ENCODE measurements around the gene DDT. TPM values are rescaled to one million over a fixed set of nuclear protein-coding genes. Genes with fewer than 3 reads are reported as not detected.
"Not testable (repeated sequence)": the region's sequence is repeated elsewhere in the genome, so short reads cannot be mapped to it uniquely, and the experiment has no call there.

Gene DDT
- total RNA-seq, 4 donors from 2014 or later = 53.5 to 162 (median 106) TPM

DNA sequence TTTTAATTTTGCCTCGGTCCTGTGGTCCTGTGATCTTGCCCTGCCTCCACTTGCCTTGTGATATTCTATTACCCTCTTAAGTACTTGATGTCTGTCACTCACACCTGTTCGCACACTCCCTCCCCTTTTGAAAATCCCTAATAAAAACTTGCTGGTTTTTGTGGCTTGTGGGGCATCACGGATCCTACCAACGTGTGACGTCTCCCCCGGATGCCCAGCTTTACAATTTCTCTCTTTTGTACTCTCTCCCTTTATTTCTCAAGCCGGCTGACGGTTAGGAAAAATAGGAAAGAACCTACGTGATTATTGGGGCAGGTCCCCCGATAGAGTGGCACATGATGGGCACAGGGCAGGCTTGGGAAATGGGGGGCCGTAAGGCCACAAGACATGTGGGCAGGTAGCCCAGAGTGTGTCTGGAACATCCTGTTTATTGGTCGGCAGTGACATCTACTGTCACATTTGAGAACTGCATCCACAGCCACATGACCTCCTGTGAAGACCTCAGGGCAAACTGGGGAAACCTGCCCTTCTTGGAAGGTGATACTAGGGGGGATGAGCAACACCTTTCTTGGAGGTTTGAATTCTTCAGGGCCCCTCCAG lies 17.8 kb downstream of the DDT start:
- H3K4me1 ChIP-seq; H3K27me3 ChIP-seq; H3K27ac ChIP-seq; H3K36me3 ChIP-seq; H3K4me3 ChIP-seq (replicated peaks in 1 of 3); H3K9me3 ChIP-seq: not testable (repeated sequence)
- peak; percentile 62 to 92 (median 86) for TF ChIP-seq CTCF (IDR thresholded peaks at IDR 0.05)
- 27 to 28% methylated on average over 12 of the region's 12 CpGs for WGBS, 2 donors
- intact Hi-C loops (cut with DNase I) = loop anchor here (10.0 kb wide), 2 partner anchors 218 to 308 kb away; no protein-coding TSS in a partner anchor
- DNase-seq = peak; percentile 72 to 81

DNA sequence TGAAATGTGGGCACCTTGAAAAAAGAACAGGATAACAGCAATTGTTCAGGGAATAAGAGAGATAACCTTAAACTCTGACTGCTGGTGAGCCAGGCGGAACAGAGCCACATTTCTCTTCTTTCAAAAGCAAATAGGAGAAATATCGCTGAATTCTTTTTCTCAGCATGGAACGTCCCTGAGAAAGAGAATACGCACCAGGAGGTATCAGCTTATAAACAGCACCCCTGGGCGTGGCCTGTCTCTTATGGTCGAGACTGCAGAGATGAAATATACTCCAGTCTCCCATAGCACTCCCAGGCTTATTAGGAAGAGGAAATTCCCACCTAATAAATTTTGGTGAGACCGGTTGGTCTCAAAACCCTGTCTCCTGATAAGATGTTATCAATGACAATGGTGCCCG lies 18.4 kb downstream of the DDT start:
- not testable (repeated sequence) for H3K27ac ChIP-seq; H3K27me3 ChIP-seq; H3K36me3 ChIP-seq; H3K4me3 ChIP-seq (replicated peaks in 1 of 3); DNase-seq; H3K9me3 ChIP-seq; H3K4me1 ChIP-seq
- 55 to 65% methylated on average over 8 of the region's 8 CpGs for WGBS, 2 donors
- intact Hi-C loops (cut with DNase I) = loop anchor here (10.0 kb wide), 2 partner anchors 219 to 309 kb away; no protein-coding TSS in a partner anchor

GRCh38 chr22:23954991-23955305 lies 19.3 kb downstream of the DDT start:
- not testable (repeated sequence) for H3K4me1 ChIP-seq; DNase-seq; H3K4me3 ChIP-seq (replicated peaks in 1 of 3); H3K36me3 ChIP-seq; H3K27me3 ChIP-seq; H3K9me3 ChIP-seq; H3K27ac ChIP-seq
- intact Hi-C loops (cut with DNase I) = loop anchor here (10.0 kb wide), 2 partner anchors 220 to 310 kb away; no protein-coding TSS in a partner anchor
- 57 to 69% methylated on average over 5 to 6 of the region's 6 CpGs for WGBS, 2 donors

- not testable (repeated sequence) for H3K27ac ChIP-seq; H3K4me1 ChIP-seq; H3K9me3 ChIP-seq; H3K27me3 ChIP-seq; H3K36me3 ChIP-seq; DNase-seq; H3K4me3 ChIP-seq (replicated peaks in 1 of 3)
- intact Hi-C loops (cut with DNase I) = loop anchor here (10.0 kb wide), 2 partner anchors 220 to 310 kb away; no protein-coding TSS in a partner anchor
- WGBS, 2 donors = 81% methylated on average over 8 of the region's 8 CpGs
Observed at GRCh38 chr22:23954193-23954990, 19.8 kb downstream of the DDT start.

GRCh38 chr22:23953485-23953884 lies 20.8 kb downstream of the DDT start:
- intact Hi-C loops (cut with DNase I) = loop anchor here (10.0 kb wide), 2 partner anchors 221 to 311 kb away; no protein-coding TSS in a partner anchor
- not testable (repeated sequence) for H3K4me1 ChIP-seq; H3K9me3 ChIP-seq; H3K4me3 ChIP-seq (replicated peaks in 1 of 3); H3K27me3 ChIP-seq; H3K36me3 ChIP-seq; DNase-seq; H3K27ac ChIP-seq
- WGBS, 2 donors = 66 to 82% methylated on average over 4 of the region's 4 CpGs

DNA sequence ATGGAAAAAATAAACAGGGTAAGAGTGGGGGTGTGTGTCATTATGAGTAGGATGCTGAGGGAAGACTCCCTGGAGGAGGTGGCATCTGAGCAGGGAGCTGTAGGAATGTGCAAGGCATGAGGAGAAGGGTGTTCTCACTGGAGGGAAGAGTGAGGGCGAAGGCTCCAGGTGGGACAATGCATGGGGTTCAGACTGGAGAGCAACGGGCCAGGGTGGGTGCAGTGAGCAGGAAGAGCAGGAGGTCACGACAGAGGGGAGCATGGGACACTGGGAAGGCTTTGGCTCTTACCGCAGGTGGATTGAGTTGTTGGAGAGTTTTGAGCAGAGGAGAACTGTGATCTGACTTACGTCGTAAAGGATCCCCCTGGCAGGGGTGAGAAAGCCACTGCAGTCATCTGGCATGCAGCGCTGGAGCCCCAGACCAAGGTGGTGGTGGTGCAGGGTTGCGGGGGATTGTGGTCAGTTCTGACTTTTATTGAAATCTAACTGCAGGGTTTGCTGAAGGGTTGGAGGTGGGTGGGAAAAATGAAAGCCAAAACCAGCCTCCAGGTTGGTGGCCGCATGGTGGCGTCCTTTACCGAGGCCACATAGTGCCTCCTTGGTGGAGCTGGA lies 21.3 kb downstream of the DDT start:
- not testable (repeated sequence) for H3K9me3 ChIP-seq; H3K36me3 ChIP-seq; H3K27me3 ChIP-seq; H3K27ac ChIP-seq; H3K4me3 ChIP-seq (replicated peaks in 1 of 3); H3K4me1 ChIP-seq; DNase-seq
- WGBS, 2 donors = 73 to 74% methylated on average over 11 of the region's 11 CpGs
- intact Hi-C loops (cut with DNase I) = loop anchor here (10.0 kb wide), 2 partner anchors 222 to 312 kb away; no protein-coding TSS in a partner anchor

DNA sequence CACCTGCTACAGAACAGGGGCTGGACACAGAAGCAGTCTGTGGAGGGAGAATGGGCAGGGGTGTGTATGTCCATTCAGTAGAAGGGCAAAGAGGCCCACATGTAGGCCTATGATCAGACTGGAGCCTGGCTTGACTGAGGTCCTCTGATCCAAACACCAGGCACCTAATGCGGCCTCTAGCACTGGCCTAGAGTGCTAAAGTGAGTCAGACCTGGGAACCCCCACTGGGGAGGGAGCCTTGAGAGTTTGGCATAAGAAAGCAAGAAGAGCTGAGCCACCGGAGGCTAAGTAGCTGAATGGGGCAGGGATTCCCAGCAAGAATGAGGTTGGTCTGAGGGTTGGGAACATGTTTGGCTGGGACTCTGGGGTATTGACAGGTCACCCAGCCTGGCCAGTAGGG lies 22.9 kb downstream of the DDT start:
- H3K36me3 ChIP-seq; H3K27me3 ChIP-seq; H3K4me3 ChIP-seq (replicated peaks in 1 of 3); DNase-seq; H3K9me3 ChIP-seq; H3K4me1 ChIP-seq; H3K27ac ChIP-seq: not testable (repeated sequence)
- intact Hi-C loops (cut with DNase I) = loop anchor here (10.0 kb wide), 2 partner anchors 223 to 313 kb away; no protein-coding TSS in a partner anchor
- WGBS, 2 donors = 93 to 95% methylated on average over 2 of the region's 2 CpGs

GRCh38 chr22:23949764-23950163 lies 24.5 kb downstream of the DDT start:
- not testable (repeated sequence) for DNase-seq; H3K36me3 ChIP-seq; H3K27me3 ChIP-seq; H3K4me3 ChIP-seq (replicated peaks in 1 of 3); H3K4me1 ChIP-seq; H3K9me3 ChIP-seq; H3K27ac ChIP-seq
- intact Hi-C loops (cut with DNase I) = loop anchor here (10.0 kb wide), 2 partner anchors 225 to 315 kb away; no protein-coding TSS in a partner anchor
- WGBS, 2 donors = 83 to 91% methylated on average over 16 to 18 of the region's 18 CpGs

DNA sequence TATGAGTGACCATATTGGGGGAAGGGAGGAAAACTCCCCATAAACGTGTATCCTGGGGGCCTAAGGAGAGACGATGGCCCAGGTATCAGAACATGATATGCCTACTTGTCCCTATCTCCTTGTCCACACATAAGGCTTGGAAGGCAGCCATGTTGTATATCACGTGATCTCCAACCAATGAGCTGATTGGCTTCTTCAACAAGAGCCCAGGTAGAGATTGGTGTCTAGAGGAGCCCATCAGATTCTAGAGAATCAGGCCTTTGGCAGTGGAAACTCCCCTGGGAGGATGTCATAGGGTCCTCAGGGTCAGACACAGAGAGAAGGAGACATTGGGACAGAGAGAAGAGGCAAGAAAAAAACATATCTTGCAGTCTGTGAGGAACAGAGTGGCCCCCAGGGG lies 26.9 kb downstream of the DDT start:
- H3K4me1 ChIP-seq; intact Hi-C loops (cut with DNase I); H3K27me3 ChIP-seq; H3K9me3 ChIP-seq; H3K36me3 ChIP-seq; H3K4me3 ChIP-seq (replicated peaks in 1 of 3); DNase-seq; H3K27ac ChIP-seq: not testable (repeated sequence)
- 89% methylated on average over 2 of the region's 3 CpGs; no CpG with 5 or more reads in 1 of the 2 donors for WGBS, 2 donors

GRCh38 chr22:23940166-23940565 lies 34.1 kb downstream of the DDT start:
- H3K27ac ChIP-seq; DNase-seq; H3K9me3 ChIP-seq; H3K27me3 ChIP-seq; H3K4me1 ChIP-seq; H3K4me3 ChIP-seq (replicated peaks in 1 of 3); H3K36me3 ChIP-seq; intact Hi-C loops (cut with DNase I): not testable (repeated sequence)
- WGBS, 2 donors = 81% methylated on average over 5 of the region's 14 CpGs; no CpG with 5 or more reads in 1 of the 2 donors
